ENCODE measurements around the gene SPEN. TPM values are rescaled to one million over a fixed set of nuclear protein-coding genes. Genes with fewer than 3 reads are reported as not detected.

SPEN gene
- 2.9 and 9.2 TPM in 2 replicates for total RNA-seq

GRCh38 chr1:15847100-15847892 is at the start of gene SPEN:
TSS of gene SPEN (plus strand) at chr1:15847707. CDS start at chr1:15848068, 361 bp downstream.

GRCh38 chr1:15807549-15807948 is 40.0 kb upstream of the SPEN start, which contains the start of gene UQCRHL:
TSS of gene UQCRHL (minus strand) at chr1:15807649. CDS start at chr1:15807649, 0 bp downstream.

GRCh38 chr1:15975805-15976680 is 128.5 kb downstream of the SPEN start, which contains the start of gene ZBTB17:
TSS of gene ZBTB17 (minus strand) at chr1:15976101. CDS start at chr1:15948495, 27,606 bp downstream.

Other genes starting within 250 kb of the SPEN start
- gene DDI2, start 230.2 kb upstream of the SPEN start, total RNA-seq, result 5.5 and 6.6 TPM in 2 replicates
- 35.2 and 46.8 TPM in 2 replicates for gene PLEKHM2, start 163.4 kb upstream of the SPEN start, total RNA-seq
- gene SLC25A34, start 111.4 kb upstream of the SPEN start, total RNA-seq, result not detected in 2 replicates
- gene TMEM82, start 105.2 kb upstream of the SPEN start, total RNA-seq, result not detected in 2 replicates
- gene FBLIM1, start 88.9 kb upstream of the SPEN start, total RNA-seq, result 80.5 and 94.0 TPM in 2 replicates
- gene UQCRHL, start 40.1 kb upstream of the SPEN start, total RNA-seq, result 1.2 and 2.8 TPM in 2 replicates
- 15.8 and 20.8 TPM in 2 replicates for gene ZBTB17, start 128.4 kb downstream of the SPEN start, total RNA-seq
- gene SRARP, start 156.5 kb downstream of the SPEN start, total RNA-seq, result not detected in 2 replicates
- 0.35 and 0.58 TPM in 2 replicates for gene HSPB7, start 170.3 kb downstream of the SPEN start, total RNA-seq
- gene CLCNKA, start 174.3 kb downstream of the SPEN start, total RNA-seq, result not detected in 2 replicates
- 1.6 TPM in 1 of 2 replicates, not detected in the other for gene CLCNKB, start 196.1 kb downstream of the SPEN start, total RNA-seq
- not detected in 2 replicates for gene FAM131C, start 225.9 kb downstream of the SPEN start, total RNA-seq